GM21447 (cell line): Measurements from ENCODE around the gene VCX2.
"Not testable (repeated sequence)": the region's sequence is repeated elsewhere in the genome, so short reads cannot be mapped to it uniquely, and the experiment has no call there.

Experiments used
- ATAC-seq: cut with Tn5 transposase; IDR thresholded peaks from one replicate; pipeline ENCODE4 v1.9.1; 2021; ENCODE audit not compliant: unreplicated experiment

The VCX2 gene

GRCh38 chrX:8171169-8171568 lies at the start of gene VCX2:
VCX2 (minus strand) TSS chrX:8171267; CDS start chrX:8170643, 624 bp downstream.
- not testable (repeated sequence) for ATAC-seq

- ATAC-seq: no peak
Measured at GRCh38 chrX:8204943-8205342, 33.9 kb upstream of the VCX2 start.

GRCh38 chrX:8204169-8204935 lies 33.3 kb upstream of the VCX2 start:
- no peak for ATAC-seq

- ATAC-seq: no peak
Measured at GRCh38 chrX:8201896-8202331, 30.8 kb upstream of the VCX2 start.

- no peak for ATAC-seq
Measured at GRCh38 chrX:8196776-8197175, 25.7 kb upstream of the VCX2 start.

GRCh38 chrX:8194216-8194615 lies 23.1 kb upstream of the VCX2 start:
- no peak for ATAC-seq

- ATAC-seq: no peak
Measured at GRCh38 chrX:8192276-8192675, 21.2 kb upstream of the VCX2 start.

GRCh38 chrX:8191022-8191421 lies 20.0 kb upstream of the VCX2 start:
- ATAC-seq: no peak

- ATAC-seq: no peak
Measured at GRCh38 chrX:8190341-8190830, 19.3 kb upstream of the VCX2 start.

GRCh38 chrX:8189096-8189830 lies 18.2 kb upstream of the VCX2 start:
- no peak for ATAC-seq

- no peak for ATAC-seq
Measured at GRCh38 chrX:8183346-8183745, 12.3 kb upstream of the VCX2 start.

GRCh38 chrX:8179656-8180055 lies 8.6 kb upstream of the VCX2 start:
- no peak for ATAC-seq

- not testable (repeated sequence) for ATAC-seq
Measured at GRCh38 chrX:8154011-8154410, 17.1 kb downstream of the VCX2 start.

- no peak for ATAC-seq
Measured at GRCh38 chrX:8147226-8147625, 23.8 kb downstream of the VCX2 start.

GRCh38 chrX:8144925-8145324 lies 26.1 kb downstream of the VCX2 start:
- no peak for ATAC-seq

GRCh38 chrX:8141896-8142295 lies 29.2 kb downstream of the VCX2 start:
- ATAC-seq: no peak

GRCh38 chrX:8140986-8141744 lies 29.9 kb downstream of the VCX2 start:
- no peak for ATAC-seq

- no peak for ATAC-seq
Measured at GRCh38 chrX:8139716-8140115, 31.4 kb downstream of the VCX2 start.

- no peak for ATAC-seq
Measured at GRCh38 chrX:8138252-8138651, 32.8 kb downstream of the VCX2 start.

- ATAC-seq: no peak
Measured at GRCh38 chrX:8126648-8127047, 44.4 kb downstream of the VCX2 start.

- no peak for ATAC-seq
Measured at GRCh38 chrX:8126092-8126491, 45.0 kb downstream of the VCX2 start.
